GM19395 (cell line): Measurements from ENCODE around the gene ARHGEF28.

ENCODE experiments used
- ATAC-seq: cut with Tn5 transposase; IDR thresholded peaks from one replicate; pipeline ENCODE4 v1.9.1; 2021; ENCODE audit warnings: mild to moderate bottlenecking, moderate library complexity; ENCODE audit not compliant: unreplicated experiment

Gene ARHGEF28

DNA sequence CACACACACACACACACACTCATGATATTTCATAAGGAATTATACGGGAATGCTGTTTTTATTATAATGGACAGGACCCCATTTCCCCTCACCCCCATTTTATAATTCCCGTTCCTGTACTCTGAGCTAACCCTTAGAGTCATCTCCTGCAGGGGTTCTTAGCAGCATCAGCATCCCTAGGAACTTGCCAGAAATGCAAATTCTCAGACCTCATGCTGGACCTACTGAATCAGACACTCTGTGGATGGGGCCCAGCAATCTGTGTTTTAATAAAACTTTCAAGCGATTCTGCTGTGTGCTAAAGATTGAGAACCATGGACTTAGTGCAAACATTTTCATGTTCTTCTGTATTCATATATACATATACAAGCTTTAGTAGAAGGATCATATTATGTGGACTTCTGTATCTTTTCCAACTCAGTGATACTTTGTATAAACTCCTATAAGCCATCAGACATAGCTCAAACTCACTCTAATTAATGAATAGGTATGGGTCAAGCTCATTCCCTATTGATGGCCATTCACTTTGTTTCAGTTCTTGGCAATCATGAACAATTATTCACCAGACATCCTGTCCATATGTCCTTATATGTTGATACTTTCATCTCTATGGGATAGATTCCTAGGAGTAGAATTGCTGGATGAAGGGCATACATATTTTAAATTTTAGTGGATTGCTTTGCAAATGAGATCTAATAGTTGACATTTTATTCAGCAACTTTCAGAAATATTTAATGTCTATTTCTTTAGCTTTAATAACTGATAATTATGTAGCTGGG is 65.5 kb downstream of the ARHGEF28 start:
- no peak for ATAC-seq

GRCh38 chr5:73692166-73692640 is 66.2 kb downstream of the ARHGEF28 start:
- no peak for ATAC-seq

DNA sequence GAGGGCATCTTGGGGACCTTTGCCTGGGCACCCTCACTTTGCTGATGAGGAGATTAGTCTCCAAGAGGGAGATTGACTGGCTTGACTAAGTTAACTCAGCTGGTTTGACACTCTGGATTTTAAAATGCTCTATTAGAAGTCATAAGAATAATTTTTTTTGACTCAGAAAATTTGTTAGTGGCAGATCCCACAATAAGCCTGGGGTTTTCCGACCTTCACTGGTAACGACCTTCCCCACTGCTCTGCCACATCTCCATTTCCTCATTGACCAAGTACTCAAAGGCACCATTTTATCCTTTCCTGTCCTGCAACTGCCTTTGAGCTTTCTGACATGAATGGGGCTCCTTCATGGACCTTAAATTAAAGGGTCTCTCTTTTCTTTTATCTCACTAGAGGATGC is 67.0 kb downstream of the ARHGEF28 start:
- ATAC-seq = no peak

GRCh38 chr5:73693573-73694061 is 67.6 kb downstream of the ARHGEF28 start:
- ATAC-seq = no peak

DNA sequence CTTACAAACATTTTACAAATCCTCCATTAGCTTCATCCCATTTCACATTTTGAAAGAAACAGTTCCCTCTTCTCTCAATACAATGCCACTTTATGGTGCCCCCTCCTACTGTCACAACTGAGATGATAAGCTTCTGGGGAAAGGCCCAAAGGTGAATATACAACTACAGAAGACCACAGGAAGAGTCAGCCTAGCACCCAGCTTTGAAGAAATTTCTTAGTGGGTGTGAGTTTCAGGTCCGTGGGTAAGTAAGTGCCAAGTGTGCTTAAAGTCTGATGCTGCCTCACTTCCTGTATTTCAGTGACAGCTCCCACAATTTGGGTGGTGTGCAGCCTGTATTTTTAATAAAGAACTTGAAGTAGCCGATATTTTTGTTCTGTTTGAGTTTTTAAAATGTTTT is 68.1 kb downstream of the ARHGEF28 start:
- ATAC-seq = peak; percentile 74

- ATAC-seq = no peak
Observed at GRCh38 chr5:73698011-73698410, 72.0 kb downstream of the ARHGEF28 start.

- ATAC-seq = no peak
Observed at GRCh38 chr5:73701566-73701965, 75.6 kb downstream of the ARHGEF28 start.

DNA sequence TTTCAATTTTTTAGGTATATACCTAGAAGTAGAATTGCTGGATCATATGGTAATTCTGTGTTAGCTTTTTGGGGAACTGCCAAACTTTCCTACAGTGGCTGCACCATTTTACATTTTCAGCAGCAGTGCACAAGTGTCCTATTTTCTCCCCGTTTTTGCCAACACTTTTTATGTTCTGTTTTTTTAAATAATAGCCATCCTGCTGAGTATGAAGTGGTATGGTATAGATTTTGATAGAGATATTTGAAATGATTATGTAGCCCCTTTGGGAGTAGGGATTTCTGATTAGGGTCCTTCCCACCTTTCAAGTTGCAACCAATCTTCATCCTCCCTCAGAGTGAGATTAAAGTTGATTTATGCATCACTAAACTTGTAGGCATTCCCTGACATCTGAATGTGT is 76.5 kb downstream of the ARHGEF28 start:
- no peak for ATAC-seq

DNA sequence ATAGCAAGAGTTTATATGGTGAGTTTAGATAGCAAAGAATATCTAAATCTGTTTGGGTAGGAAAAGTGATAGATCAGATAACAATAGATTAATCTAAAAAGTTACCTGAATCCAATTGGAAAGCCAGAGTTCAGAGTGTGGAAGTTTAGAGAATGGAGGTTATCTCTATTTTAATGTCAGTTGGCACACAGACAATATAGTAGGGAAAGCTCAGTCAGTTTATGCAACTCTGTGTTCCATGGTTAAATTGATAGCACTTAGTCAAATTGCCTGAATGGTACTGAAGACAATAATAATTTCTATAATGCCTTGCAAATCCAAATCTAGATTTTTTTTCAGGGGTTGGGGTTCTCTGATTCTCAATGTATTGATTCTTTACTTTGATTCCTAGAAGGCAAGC is 77.0 kb downstream of the ARHGEF28 start:
- no peak for ATAC-seq

DNA sequence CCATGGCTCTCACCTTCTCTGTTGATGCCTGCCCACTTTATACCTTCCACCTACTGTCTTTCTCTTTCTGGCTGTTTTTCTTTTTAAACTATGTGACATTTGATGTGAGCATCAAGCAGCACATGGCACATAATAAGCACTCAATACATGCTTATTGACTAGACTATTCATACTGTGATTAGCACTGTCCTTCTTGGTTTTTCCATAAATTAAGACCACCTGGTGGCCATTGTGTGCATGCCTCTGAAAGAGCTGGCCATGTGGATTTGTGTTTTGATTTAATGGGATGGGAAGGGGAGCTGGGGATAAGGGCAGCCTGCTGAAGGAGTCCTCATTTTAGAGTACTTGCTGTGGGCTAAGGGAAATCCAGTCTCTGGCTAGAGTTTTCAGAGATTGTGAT is 79.4 kb downstream of the ARHGEF28 start:
- ATAC-seq = no peak

GRCh38 chr5:73706963-73707362 is 81.0 kb downstream of the ARHGEF28 start:
- ATAC-seq = no peak

DNA sequence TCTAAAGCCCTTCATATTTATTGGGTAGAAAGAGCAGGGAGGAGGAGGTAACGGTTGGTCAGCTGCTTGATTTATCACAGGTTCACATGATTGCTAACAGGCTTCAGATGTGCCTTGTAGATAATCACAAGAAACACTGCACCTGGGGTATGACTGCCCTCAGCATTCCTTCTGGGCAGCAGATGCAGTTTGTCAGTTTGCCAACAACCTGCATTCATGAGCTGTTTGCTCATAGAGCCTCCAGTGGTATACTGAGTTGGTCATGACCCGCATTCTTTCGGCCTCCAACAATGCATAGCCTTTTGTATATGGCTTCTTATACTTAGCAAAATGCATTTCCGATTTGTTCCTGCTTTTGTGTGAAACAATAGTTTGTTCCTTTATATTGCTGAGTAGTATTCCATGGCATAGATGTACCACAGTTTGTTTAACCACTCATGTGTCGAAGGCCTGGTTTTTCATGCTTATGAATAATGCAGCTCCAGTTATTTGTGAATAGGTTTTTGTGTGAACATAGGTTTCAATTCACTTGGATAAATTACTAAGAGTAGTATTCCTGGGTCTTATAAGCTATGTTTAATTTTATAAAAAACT is 83.6 kb downstream of the ARHGEF28 start:
- no peak for ATAC-seq

GRCh38 chr5:73716284-73716808 is 90.3 kb downstream of the ARHGEF28 start:
- ATAC-seq = no peak

- ATAC-seq = no peak
Observed at GRCh38 chr5:73718762-73719161, 92.8 kb downstream of the ARHGEF28 start.

- no peak for ATAC-seq
Observed at GRCh38 chr5:73719632-73720031, 93.6 kb downstream of the ARHGEF28 start.

GRCh38 chr5:73722231-73722630 is 96.2 kb downstream of the ARHGEF28 start:
- no peak for ATAC-seq

DNA sequence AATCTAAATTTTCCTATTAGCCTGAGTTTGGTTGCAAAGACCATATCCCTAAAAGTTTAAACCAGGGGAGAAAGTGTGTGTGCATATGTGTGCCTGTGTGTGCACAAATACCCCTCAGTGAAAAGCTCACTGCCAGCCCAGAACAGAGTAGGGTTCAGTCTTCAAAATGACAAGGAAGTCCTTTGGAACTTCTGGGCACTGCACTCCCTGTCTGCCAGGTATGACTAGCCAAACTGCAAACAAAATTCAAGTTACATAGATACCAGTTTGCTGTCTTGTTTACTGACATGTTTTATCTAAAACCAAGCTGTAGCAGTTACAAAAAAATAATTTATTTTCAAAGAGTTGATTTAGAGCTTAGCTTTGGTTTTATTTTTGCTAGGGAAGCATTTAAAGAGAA is 100.1 kb downstream of the ARHGEF28 start:
- no peak for ATAC-seq

DNA sequence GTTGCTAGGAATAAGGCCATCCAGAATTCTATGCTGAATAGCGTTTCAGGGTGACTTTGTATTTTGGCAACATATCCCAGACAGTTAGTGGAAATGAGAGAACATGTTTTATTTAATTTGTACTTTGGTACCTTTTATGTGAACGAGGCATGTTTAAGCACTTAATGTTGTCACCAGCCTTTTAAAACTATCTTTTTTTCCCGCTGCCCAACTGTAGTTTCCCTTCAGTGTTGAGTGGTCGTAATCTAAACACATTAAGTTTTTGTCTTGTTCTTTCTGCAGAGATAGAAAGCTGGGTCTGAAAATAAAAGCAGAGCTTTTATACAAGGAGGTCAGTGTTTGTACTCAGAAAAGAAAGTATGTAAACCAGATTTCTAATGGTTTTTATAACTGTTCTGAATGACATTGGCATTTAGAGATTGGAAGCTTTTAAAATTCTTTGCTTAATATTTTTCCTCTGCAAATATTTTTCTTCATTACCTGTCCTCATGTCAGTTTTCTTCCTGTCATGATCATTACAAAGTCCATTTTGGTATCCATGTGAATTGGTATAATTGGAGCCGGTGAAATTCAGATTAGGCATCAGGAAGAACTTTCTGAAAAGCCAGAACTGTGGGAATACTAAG is 100.7 kb downstream of the ARHGEF28 start:
- no peak for ATAC-seq

GRCh38 chr5:73727470-73727869 is 101.5 kb downstream of the ARHGEF28 start:
- no peak for ATAC-seq

DNA sequence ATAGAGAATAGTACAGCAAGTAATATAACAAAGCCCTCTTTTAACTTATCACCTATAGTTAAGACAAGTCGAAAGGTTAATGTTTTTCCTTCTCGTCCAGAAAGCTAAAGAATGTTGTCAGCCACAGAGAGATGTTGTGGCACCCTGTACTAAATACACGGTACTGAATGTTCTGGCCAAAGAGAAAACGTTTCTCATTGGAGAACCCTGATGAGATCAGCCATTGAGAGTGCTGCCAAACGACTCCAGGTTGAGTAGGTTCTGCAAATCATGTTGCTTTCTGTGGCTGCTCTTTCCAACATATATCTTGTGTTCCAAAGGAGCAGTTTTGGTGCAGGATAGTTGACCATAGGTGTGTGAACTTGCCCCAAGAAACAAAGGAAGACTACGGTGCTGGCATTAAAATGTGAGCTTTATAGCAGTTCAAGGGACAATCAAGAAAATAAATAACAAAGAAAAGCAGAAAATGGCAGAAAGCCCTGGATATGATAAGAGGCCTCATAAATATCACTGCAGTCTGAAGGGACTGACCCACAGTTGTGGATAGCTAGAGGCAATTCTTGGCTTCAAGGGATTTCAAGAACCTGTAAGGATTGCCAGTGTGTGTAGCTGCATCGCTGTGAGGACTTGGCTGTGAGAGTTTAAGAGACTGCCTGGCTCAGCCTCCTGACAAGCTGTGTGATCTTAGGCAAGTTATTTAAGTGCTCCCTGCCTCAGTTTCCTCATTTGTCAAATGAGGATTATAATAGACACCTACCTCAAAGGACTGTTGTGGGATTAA is 102.7 kb downstream of the ARHGEF28 start:
- no peak for ATAC-seq

- ATAC-seq = no peak
Observed at GRCh38 chr5:73729329-73729728, 103.3 kb downstream of the ARHGEF28 start.
